Thymus (tissue), 11 donors: ENCODE measurements around the gene FAM228B. TPM values are rescaled to one million over a fixed set of nuclear protein-coding genes. Genes with fewer than 3 reads are reported as not detected.
"Not testable (repeated sequence)": the region's sequence is repeated elsewhere in the genome, so short reads cannot be mapped to it uniquely, and the experiment has no call there.

Experiments
- DNase-seq, 9 donors: peaks; one replicate each; pipeline ENCODE4 v3.0.0-alpha.2; 2013; ENCODE audit warnings: low spot score in 9 of 9, low read depth in 6 of 9, missing footprints in 1 of 9
- H3K27ac ChIP-seq, 2 donors: one replicate each; pipeline ENCODE4 v1.5.1; 2013; ENCODE audit warnings: control low read depth in 1 of 2, low read depth in 1 of 2, low read length in 1 of 2, mild to moderate bottlenecking in 1 of 2, moderate library complexity in 1 of 2
- H3K27me3 ChIP-seq, 2 donors: one replicate each; pipeline ENCODE4 v1.5.1; 2013; ENCODE audit warnings: low read length in 1 of 2; ENCODE audit not compliant: control insufficient read depth in 2 of 2, insufficient read depth in 1 of 2
- H3K36me3 ChIP-seq, 2 donors: one replicate each; pipeline ENCODE4 v1.5.1; 2013; ENCODE audit warnings: low read length in 1 of 2, mild to moderate bottlenecking in 1 of 2, moderate library complexity in 1 of 2; ENCODE audit not compliant: control insufficient read depth in 2 of 2, insufficient read depth in 2 of 2
- H3K4me1 ChIP-seq, 2 donors: one replicate each; pipeline ENCODE4 v1.5.1; 2013; ENCODE audit warnings: low read length in 2 of 2; ENCODE audit not compliant: control insufficient read depth in 2 of 2, insufficient read depth in 2 of 2
- H3K4me3 ChIP-seq, 2 donors: one replicate each; pipeline ENCODE4 v1.5.1; 2013; ENCODE audit warnings: low read length in 2 of 2, control low read depth in 1 of 2, mild to moderate bottlenecking in 1 of 2
- H3K9me3 ChIP-seq, 2 donors: one replicate each; pipeline ENCODE4 v1.5.1; 2013; ENCODE audit warnings: low read length in 1 of 2, mild to moderate bottlenecking in 1 of 2; ENCODE audit not compliant: control insufficient read depth in 2 of 2, insufficient read depth in 1 of 2
- WGBS: extraction: QIAGEN DNeasy Blood & Tissue Kit; methylation state at CpG from one replicate; pipeline ENCODE4 v1.1.7; 2013; 5-methylcytosine and 5-hydroxymethylcytosine counted together
- polyA plus RNA-seq: library from polyadenylated mRNA; stranded (reverse); fragments of 200-250 nt; gene quantifications from one replicate; pipeline ENCODE4 v1.2.3, GENCODE V29; 2013
- total RNA-seq: library from RNA; stranded (reverse); fragments of 120-200 nt; gene quantifications from one replicate; pipeline ENCODE4 v1.2.4, GENCODE V29; 2013
- donor health status: healthy.

The FAM228B gene
- total and polyA plus RNA-seq, 2 donors = 16.2 to 31.5 TPM

DNA sequence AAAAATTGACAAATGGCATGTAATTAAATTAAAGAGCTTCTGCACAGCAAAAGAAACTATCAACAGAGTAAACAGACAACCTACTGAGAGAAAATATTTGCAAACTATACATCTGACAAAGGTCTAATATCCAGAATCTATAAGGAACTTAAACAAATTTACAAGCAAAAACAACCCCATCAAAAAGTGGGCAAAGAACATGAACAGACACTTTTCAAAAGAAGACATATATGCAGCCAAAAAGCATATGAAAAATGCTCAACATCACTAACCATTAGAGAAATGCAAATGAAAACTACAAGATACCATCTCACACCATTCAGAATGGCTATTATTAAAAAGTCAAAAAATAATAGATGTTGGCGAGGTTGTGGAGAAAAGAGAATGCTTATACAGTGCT is 13.8 kb upstream of the FAM228B start:
- whole genome bisulfite sequencing = 97% methylated on average over 1 of the region's 1 CpG

DNA sequence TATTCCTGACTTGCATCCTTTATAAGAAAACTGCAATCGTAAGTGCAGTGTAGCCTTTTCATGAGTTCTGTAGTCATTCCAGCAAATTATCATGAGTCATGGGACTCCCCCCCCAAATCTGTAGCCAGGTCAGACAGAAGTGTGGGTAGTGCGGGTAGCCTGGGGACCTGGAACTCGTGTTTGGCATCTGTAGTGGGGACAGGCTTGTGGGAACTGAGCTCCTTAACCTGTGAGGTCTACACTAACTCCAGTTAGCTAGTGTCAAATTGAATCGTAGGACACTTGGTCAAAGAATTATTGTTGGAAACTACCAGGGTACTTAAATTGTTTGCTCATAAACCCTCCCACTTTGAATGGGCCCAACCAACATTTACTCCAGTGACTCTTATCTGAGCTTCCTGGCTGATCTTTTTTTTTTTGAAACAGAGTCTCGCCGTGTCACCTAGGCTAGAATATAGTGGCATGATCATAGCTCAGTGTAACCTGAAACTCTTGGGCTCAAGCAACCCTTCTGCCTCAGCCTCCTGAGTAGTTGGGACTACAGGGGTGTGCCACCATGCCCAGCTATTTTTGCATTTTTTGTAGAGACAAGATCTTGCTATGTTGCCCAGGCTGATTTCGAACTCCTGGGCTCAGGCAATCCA is 12.5 kb upstream of the FAM228B start:
- H3K4me1 ChIP-seq = no peaks in the 10 kb centered on the region
- no peak overlapping the region for H3K4me3 ChIP-seq
- H3K36me3 ChIP-seq = no peaks in the 10 kb centered on the region
- peaks cover 0 to 3% of the 10 kb centered on the region in 2 donors for H3K9me3 ChIP-seq
- no peak overlapping the region for H3K27ac ChIP-seq
- H3K27me3 ChIP-seq = no peaks in the 10 kb centered on the region
- WGBS = 96% methylated on average over 7 of the region's 7 CpGs
- DNase-seq = no peak

More for the DNA sequence above, 13.8 kb upstream of the FAM228B start:
- DNase-seq, H3K27ac ChIP-seq, H3K4me3 ChIP-seq, H3K4me1 ChIP-seq, H3K36me3 ChIP-seq, H3K27me3 ChIP-seq, H3K9me3 ChIP-seq: not testable (repeated sequence)

DNA sequence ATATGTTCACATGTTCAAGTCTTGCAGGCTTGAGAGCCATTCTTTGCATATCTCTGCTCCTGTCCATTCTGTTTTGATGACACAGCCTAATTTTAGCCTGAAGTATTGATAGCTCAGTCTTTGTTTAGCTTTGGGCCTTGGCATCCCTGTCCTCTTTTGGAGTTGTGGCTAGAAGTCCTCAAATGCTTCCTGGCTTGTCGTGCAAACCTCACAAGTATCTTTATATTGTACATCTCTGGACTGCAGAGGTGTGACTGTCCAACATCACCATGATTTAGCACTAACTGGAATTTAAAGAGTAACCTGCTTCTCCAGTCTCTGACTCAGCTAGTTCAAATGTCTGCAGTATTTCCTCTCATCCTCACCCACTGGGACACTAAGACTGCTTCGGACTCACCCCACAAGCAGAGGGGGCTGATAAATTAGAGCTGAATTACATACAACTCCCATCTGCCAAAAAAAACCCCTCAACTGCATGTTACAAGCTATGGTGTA is 11.8 kb upstream of the FAM228B start:
- Histone ChIP-seq H3K27ac (no peak overlapping the region), H3K9me3 (peaks cover 0 to under 1% of the 10 kb centered on the region in 2 donors), H3K36me3 (no peaks in the 10 kb centered on the region), H3K4me3 (no peak overlapping the region), H3K4me1 (no peaks in the 10 kb centered on the region), H3K27me3 (no peaks in the 10 kb centered on the region)
- DNase-seq = no peak
- WGBS = 87% methylated on average over 2 of the region's 2 CpGs

DNA sequence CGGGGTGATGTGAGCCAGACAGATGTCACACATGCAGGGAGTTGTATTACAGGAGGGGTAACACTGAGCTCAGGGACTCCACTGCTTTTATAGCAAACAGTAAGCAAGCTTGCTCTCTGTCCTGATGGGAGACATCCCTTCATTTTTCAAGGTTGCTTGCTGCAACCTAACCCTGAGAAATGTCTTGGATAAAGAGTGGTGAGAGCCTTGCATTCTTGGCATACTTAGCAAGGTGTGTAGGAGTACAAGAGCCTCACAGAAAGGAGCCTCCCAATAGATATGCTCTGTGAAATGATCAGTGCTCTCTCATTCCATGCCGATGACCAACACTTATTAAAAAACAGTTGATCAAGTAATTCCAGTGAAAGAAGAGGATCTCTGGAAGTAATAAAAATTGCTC is 8.2 kb upstream of the FAM228B start:
- WGBS = 49% methylated on average over 2 of the region's 2 CpGs
- Histone ChIP-seq H3K36me3 (no peaks in the 10 kb centered on the region), H3K9me3 (no peaks in the 10 kb centered on the region), H3K4me1 (no peaks in the 10 kb centered on the region), H3K4me3 (no peak overlapping the region), H3K27me3 (no peaks in the 10 kb centered on the region), H3K27ac (no peak overlapping the region)
- DNase-seq = no peak

DNA sequence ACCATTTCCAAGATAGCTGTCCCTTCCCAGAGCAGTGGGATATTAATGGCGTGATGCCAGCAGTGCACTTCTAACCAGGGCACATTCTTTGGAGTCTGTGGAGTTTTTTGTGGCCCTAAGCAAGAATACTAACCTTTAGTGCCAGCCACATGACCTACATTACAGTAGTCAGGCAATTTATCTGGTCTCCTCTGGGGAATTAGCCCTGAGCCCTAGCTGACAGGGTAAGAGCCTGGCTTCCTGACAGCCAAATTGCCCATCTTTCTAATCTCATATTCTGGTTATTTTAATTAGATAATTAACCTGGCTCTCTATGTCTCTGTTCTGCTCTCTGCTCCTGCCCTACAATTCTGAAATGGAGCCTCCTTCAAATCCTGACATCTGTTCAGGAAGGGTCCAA is 5.4 kb upstream of the FAM228B start:
- H3K27me3 ChIP-seq = peaks cover 0 to 1% of the 10 kb centered on the region in 2 donors
- WGBS = 98% methylated on average over 1 of the region's 1 CpG
- H3K27ac ChIP-seq = no peak overlapping the region
- H3K9me3 ChIP-seq = no peaks in the 10 kb centered on the region
- H3K36me3 ChIP-seq = no peaks in the 10 kb centered on the region
- H3K4me1 ChIP-seq = peaks cover 0 to 2% of the 10 kb centered on the region in 2 donors
- DNase-seq = no peak
- H3K4me3 ChIP-seq = no peak overlapping the region

DNA sequence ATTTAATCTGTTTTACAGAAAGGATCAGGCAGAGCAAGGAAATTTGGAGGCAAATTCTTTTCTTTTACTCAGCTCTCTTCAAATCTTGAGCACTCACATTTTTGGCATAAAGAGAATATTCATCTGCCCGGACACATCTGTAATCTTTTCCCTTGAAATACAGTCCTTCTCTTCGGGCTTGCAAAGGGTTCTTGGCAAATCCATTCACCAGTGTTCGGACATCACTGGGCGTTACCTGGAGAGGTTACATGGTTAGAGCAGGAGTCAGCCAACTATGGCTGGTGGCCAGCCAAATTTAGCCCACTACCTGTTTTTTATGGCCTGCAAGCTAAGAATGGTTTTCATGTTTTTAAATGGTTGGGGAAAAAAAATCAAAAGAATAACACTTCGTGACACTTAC is 2.2 kb upstream of the FAM228B start:
- peaks cover 0 to 4% of the 10 kb centered on the region in 2 donors for H3K27me3 ChIP-seq
- no peaks in the 10 kb centered on the region for H3K9me3 ChIP-seq
- WGBS = 94% methylated on average over 5 of the region's 5 CpGs
- DNase-seq = no peak
- H3K27ac ChIP-seq = no peak overlapping the region
- no peaks in the 10 kb centered on the region for H3K36me3 ChIP-seq
- peaks cover 4 to 10% of the 10 kb centered on the region in 2 donors for H3K4me1 ChIP-seq
- H3K4me3 ChIP-seq = no peak overlapping the region

DNA sequence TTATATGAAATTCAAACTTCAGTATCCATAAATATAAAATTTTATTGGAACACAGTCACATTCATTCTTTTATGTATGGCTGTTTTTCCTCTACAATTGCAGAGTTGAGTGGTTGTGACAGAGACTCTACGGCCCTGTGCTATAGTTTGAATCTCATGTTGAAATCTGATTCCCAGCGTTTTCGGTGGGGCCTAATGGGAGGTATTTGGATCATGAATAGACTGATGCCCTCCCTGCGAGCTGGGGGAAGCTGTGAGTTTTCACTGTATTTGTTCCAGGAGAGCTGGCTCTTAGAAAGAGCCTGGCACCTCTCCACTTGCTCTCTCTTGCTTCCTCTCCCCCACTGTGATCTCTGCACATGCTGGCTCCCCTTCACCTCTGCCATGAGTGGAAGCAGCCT is 1.8 kb upstream of the FAM228B start:
- no peak for DNase-seq
- Histone ChIP-seq H3K27ac (no peak overlapping the region), H3K4me3 (no peak overlapping the region), H3K9me3 (no peaks in the 10 kb centered on the region), H3K27me3 (peaks cover 0 to 4% of the 10 kb centered on the region in 2 donors), H3K4me1 (peaks cover 4 to 10% of the 10 kb centered on the region in 2 donors), H3K36me3 (no peaks in the 10 kb centered on the region)
- WGBS = 91% methylated on average over 4 of the region's 4 CpGs

DNA sequence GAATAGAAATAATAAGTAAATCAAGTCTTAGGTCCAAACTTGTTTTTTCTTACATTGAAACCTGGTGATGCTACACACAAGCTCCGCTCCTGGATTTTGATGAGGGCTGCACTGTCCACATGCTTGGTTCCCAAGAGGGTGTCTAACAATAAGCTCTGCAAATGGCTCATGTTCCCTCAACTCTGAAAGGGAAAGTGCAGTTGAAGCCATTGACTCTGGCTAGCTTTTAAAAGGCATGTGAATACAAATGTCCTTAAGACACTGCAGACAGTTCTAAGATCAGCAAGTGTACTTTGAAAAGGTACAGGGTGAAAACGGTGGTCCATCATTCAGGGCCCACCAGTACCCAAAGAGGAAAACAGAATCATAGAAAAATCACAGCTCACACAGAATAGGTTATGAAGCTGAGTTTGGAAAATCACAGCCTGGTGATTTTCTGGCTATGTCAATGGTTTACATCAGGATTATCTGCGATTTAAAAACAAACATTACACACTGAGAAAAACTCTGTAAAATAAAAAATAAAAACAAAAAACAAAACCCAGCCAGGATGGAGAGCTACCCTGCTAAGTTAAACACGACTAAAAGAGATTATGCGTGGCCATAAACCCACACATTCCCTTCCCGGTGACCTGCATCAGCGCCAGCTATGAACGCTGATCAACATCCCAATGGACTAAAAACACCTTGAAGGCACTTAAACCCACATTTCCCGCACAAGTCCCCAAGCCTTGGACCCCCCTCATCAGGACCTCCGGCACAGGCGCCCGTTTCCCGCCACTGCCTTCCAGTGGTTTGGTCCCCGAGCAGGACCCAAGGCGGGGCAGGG is 689 bp upstream of the FAM228B start:
- Histone ChIP-seq H3K27me3 (peaks cover 0 to 4% of the 10 kb centered on the region in 2 donors), H3K9me3 (no peaks in the 10 kb centered on the region), H3K4me1 (peaks cover 4 to 10% of the 10 kb centered on the region in 2 donors), H3K4me3 (peak overlapping the region; percentile 57 to 64), H3K36me3 (no peaks in the 10 kb centered on the region), H3K27ac (peak overlapping the region; percentile 63 to 81)
- DNase-seq = peak in 1 of 9 donors; percentile 14
- WGBS = 11% methylated on average over 15 of the region's 15 CpGs

DNA sequence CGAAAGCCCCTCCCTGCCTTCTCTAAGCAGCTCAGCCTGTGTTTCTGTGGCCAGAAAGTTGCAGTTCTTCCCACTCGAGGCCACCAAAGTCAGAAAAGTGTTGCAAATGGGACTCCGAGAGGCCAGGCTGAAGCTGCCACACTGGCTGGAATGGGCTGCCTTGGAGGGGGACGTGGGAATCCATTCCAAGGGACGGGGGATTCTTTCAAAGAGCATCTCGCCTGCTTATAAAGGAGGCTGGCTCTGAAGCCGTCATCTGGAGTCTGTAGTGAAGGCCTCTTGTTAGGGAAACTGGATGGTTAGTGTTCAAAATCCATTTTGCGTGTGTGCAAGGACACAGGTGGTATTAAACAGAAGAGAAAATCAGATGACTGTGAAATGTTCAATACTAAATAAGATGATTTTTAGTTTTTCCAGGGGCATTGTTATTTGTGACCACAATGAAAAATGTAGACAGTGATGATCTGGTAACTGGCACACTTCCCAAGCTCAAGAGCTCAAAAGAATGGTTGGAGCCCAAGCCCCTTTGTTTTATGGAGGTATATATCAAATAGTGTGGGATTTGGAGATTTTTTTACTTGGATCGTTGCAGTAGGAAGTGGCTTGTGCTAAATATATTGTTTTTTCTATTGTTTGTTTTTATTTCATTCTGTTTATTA is 782 bp downstream of the FAM228B start:
- peak in 1 of 9 donors; percentile 40 for DNase-seq
- Histone ChIP-seq H3K27me3 (peaks cover 0 to 4% of the 10 kb centered on the region in 2 donors), H3K36me3 (no peaks in the 10 kb centered on the region), H3K27ac (peak overlapping the region; percentile 57 to 64), H3K4me3 (peak overlapping the region; percentile 57 to 64), H3K9me3 (no peaks in the 10 kb centered on the region), H3K4me1 (peaks cover 4 to 10% of the 10 kb centered on the region in 2 donors)
- 17% methylated on average over 9 of the region's 9 CpGs for WGBS
